HG03025 (cell line): ENCODE results near the gene RAPGEF4.
A peak's percentile ranks its signal among the peaks of the same experiment; 100 is the strongest.

Experiments used
- ATAC-seq: cut with Tn5 transposase; IDR thresholded peaks from one replicate; pipeline ENCODE4 v1.9.1; 2021; ENCODE audit warnings: mild to moderate bottlenecking, moderate library complexity; ENCODE audit not compliant: unreplicated experiment, low FRiP score

Gene RAPGEF4

DNA sequence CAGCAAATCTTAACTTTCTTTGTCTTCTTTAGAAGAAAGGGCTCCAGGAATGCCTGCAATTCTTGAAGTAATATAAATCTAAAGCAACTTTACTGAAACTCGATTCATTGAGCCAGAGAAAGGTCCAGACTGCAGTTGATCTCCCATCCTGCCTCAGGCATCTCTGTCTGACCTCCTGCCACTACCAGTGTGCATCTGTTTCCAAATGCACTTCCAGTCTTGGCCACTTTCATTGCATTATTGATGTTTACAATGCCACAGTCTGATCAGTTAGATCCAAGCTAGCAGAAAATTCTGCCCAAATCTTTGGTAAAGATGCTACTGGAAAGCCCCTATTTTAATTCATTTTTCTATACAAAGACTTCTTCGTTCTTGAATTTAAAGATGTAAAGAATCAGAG lies 158.0 kb downstream of the RAPGEF4 start:
- ATAC-seq = no peak

DNA sequence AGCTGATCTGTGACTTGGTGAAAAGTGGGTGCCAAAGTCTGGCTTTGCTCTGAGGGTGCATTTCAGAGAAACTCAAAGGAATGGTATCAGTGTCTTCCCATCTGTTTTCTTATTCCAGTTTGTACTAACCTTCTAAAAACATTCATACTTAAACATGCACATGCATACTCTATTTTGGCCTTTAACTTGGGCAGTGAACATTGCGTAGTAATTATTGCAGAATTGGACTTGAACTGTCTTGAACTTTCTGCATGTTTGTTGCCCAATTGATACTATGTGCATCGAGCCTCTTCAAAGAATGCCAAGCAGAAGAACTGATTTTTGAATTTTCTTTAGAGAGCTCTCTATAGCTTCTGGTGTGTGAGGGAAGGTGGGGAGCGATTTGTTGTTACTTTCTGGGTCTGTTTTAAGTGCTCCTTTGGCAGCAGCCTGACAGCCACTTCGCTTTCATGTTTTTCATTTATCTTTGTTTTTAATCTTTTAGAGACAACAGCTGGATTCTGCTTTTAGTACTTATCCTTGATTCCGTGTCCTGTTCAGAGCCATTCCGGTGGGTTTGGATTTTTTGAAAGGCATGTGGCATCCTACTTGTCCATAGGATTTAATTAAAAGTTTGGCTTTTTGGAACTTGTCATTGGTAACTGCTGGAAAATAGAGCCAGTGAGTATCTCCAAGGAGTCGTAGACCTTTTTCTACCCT lies 159.2 kb downstream of the RAPGEF4 start:
- no peak for ATAC-seq

- no peak for ATAC-seq
Observed at GRCh38 chr2:172896661-172897081, 161.0 kb downstream of the RAPGEF4 start.

GRCh38 chr2:172900871-172901270 lies 165.2 kb downstream of the RAPGEF4 start:
- ATAC-seq = no peak

DNA sequence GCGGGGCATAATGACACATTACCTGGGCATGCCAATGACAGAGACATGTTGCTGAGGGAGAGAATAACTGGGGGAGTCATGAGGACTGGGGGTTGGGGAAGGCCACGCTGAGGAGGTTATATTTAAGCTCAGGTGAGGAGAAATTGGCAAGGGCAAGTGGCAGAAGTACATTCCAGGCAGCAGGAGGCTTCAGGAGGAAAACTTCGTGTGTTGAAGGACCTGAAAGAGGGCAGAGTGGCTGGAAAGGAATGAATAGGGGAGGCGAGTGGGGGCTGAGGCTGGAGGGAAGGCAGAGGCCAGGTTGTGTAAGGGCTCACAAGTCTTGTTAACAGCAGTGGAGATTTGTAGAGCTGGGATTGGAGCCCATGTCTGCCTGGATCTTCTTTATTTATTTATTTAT lies 166.3 kb downstream of the RAPGEF4 start:
- no peak for ATAC-seq

GRCh38 chr2:172904236-172904635 lies 168.6 kb downstream of the RAPGEF4 start:
- ATAC-seq = no peak

DNA sequence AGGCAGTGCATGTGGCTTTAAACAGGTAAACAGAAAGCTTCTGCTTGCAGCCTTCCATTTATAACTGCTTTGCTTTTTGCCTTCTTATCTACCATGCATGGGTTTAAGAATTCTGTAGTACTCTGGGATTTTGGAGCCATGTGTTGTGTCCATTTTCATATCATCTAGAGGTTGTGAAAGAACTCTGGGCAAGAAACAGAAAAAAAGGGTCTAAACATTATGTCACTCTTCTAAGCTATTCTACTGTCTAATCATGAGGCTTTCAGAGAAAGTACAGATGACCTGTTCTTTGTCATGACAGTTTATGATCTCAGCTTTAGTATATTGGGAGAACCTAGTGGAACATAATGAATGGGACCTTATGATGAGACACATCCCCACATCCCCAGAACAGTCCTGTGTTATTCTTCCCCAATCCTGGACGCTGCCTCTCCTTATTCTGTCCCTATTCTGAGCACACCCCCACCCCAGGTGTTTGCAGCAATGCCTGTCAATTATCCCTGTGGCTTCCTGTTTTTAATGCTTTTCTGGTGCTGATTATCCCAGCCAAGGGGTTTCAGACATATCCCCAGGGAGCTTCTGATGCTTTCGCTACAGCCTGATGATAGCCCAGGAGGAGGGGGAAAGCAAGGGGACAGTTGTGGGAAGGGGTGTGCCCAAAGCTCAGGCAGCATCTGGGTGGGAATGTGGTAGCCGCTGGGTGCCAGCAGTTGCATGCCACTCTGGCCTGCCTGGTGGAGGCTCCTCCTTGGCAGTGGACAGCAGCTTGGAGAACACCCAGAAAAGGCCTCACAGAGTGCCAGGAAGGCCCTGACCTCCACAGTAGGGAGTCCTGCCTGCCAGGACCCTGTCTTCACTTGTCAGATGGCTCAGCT lies 170.5 kb downstream of the RAPGEF4 start:
- no peak for ATAC-seq

DNA sequence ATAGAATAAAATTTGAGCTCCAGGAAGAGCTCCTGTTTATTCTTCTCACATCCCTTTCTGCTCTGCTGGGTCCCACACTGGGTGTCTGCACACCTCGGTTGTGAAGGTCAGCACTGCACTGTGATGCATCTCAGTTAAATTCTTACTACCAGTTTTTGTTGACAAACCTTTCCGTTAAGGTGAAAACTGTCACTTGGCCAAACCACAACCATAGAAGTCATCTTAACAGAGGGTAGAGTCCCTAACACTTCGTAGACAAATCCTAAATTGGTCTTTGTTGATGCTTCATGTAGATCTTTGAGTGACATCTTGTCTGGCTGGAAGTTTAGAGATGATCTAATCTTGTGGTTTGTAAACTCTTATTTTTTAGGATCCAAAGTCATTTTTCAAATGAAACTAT lies 172.6 kb downstream of the RAPGEF4 start:
- ATAC-seq = no peak

DNA sequence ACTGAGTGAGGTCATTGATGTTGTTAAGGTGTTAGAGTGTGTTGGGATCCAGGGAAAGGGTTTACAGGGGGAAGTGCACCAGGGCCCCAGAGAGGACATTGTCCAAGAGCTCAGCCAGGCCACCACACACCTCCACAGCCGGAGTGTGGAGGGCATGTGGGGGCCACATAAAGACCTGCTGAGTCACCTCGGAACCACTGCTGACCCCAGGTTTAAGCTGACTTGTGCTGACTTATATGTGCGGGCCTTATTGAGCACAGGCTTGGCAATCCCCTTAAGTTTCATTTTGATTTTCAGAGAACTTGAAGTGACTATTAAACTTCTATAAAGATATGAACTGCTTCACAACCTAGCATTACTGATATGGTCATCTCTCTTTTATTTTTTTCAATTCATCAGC lies 173.8 kb downstream of the RAPGEF4 start:
- no peak for ATAC-seq

DNA sequence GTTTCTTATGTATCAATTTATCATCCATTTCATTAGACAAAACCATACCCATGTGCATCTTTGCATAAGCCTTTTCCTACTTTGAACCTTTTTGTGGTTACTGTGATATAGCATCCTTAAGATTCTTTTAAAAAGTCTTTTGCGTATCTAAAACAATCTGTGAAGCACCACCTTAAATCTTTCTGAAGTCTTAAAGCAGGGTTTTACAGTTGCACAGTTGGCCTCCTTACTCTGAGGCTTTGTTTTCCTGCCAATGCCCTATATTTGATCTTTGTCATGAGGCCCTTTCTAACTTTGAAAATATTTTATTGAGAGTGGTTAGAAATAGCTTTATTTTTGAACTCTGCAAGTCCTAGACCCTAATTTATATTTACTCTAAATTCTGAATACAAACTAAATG lies 176.6 kb downstream of the RAPGEF4 start:
- no peak for ATAC-seq

DNA sequence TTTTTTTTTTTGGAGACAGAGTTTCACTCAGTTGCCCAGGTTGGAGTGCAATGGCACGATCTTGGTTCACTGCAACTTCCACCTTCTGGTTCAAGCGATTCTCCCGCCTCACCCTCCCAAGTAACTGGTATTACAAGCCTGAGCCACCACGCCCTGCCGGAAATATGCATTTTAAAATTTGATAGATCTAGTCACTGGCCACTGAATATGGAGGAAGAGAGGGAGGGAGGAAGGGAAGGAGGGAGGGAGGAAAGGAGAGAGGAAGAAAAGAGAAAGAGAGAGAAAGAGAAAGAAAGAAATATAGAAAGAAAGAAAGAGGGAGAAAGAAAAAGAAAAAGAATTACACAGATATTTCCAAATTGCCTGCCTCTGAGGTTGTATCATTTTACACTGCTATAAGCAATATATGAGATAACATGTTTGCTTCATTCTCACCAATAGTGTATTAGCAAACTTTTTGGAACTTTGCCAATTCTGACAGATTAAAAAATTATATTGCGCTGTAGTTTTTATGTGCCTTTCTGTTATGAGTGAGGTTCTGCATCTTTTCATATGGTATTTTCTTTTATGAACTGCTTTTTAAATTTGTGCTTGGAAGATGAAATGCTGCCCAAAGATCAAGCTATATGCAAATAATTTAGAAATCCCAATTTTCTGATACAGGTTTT lies 178.8 kb downstream of the RAPGEF4 start:
- no peak for ATAC-seq

GRCh38 chr2:172917716-172918115 lies 182.1 kb downstream of the RAPGEF4 start:
- no peak for ATAC-seq

- peak; percentile 88 for ATAC-seq
Observed at GRCh38 chr2:172919732-172920131, 184.1 kb downstream of the RAPGEF4 start.

DNA sequence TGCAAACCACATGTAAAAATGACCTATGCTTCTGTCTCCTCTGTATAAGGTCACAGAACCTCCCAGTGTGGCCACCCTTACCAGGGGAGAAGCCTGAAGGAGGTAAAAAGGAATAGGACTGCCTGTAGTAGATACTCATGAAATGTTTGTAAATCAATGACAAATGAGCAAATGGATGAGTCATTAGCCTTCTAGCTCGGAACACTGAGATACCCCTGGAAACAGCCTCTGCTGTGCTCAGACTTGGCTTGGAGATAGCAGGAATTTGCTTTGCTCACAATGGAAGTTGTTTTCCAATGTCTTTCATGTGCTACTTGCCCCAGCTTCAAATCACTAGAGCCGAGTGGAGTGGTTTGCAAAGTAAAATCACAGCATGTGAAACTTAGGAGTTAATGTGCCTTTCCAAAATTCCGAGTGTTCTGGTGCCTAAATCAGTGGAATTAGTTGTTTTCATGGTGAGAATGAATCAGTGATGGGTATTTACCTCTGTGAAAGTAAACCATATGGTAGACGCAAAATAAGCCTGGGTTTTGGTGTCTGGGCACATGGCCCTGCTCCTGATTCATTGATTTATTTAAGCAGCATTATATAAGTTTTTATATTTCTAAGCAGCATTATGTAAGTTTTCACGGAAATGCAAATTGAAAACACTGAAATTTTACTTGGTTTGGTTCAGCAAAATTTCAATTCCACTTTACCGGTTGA lies 186.0 kb downstream of the RAPGEF4 start:
- no peak for ATAC-seq

GRCh38 chr2:172922306-172922705 lies 186.7 kb downstream of the RAPGEF4 start:
- no peak for ATAC-seq

GRCh38 chr2:172922815-172923214 lies 187.2 kb downstream of the RAPGEF4 start:
- no peak for ATAC-seq

- no peak for ATAC-seq
Observed at GRCh38 chr2:172924097-172924660, 188.5 kb downstream of the RAPGEF4 start.

DNA sequence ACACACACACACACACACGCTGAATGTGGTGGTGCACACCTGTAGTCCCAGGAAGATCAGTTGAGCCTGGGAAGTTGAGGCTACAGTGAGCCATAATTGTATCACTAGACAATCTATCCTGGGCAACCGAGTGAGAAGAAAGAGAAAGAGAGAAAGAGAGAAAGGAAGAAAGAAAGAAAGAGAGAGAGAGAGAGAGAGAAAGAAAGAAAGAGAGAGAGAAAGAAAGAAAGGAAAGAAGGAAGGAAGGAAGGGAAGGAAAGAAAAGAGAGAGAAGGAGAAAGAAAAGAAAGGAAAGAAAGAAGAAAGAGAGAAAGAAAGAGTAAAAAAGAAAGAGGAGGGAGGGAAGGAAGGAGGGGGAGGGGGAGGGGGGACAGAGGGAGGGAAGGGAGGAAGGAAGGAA lies 190.0 kb downstream of the RAPGEF4 start:
- no peak for ATAC-seq

DNA sequence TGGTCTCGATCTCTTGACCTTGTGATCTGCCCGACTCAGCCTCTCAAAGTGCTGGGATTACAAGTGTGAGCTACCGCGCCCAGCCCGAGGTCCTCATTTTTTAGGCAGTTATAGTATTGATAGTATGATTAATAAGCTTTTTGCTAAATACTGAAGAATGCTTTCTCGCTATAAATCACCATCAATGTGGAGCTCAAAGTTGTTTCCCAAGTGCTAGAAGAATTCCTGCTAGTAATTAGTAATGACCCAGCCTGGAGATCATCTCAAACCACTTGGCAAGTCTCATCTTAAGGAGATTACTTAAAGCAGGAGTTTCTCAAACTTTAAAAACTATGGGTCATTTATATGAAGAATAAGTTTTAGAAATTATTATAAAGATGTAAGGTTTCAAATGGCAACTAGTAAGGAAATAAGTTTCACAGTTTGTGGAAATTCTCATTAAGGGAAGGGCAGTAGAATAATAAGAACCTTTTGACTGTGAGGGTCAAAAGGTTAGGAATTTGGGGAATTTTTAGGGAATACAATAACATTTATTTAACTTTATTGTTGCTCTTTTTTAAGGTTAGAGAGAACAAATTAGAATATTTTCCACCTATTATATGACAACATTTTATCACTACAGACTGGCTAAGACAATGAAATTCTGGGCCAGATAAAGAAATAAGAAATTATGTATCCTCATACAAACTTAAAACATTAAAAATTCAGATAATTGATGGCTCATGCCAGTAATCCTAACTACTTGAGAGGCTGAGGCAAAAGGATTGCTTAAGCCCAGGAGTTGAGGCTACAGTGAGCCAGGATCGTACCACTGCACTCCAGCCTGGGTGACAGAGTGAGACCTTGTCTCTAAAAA lies 191.4 kb downstream of the RAPGEF4 start:
- ATAC-seq = no peak
